Mesenchymal stem cell (in vitro differentiated cells and primary cell): ENCODE data around the gene ARID1A.

Experiments used
- DNase-seq: peaks from one replicate; pipeline ENCODE4 v3.0.0-alpha.2; 2013
- H2AFZ ChIP-seq: one replicate; pipeline ENCODE4 v1.6.1; 2013; ENCODE audit warnings: low read depth, mild to moderate bottlenecking, control low read depth, inconsistent platforms, low read length, moderate library complexity
- H2AK5ac ChIP-seq: 2 replicates; pipeline ENCODE4 v1.6.1; 2013; ENCODE audit warnings: low read length, moderate library complexity, mild to moderate bottlenecking, inconsistent platforms; ENCODE audit not compliant: severe bottlenecking
- H2BK120ac ChIP-seq: one replicate; pipeline ENCODE4 v1.6.1; 2013; ENCODE audit warnings: low read depth, mild to moderate bottlenecking, inconsistent platforms, low read length, moderate library complexity
- H2BK12ac ChIP-seq, 2 experiments: one replicate each; pipeline ENCODE4 v1.6.1; 2013; ENCODE audit warnings: inconsistent platforms in 2 of 2, low read length in 2 of 2, mild to moderate bottlenecking in 2 of 2, moderate library complexity in 2 of 2, control low read depth in 1 of 2
- H2BK15ac ChIP-seq: one replicate; pipeline ENCODE4 v1.6.1; 2013; ENCODE audit warnings: mild to moderate bottlenecking, low read depth, inconsistent platforms; ENCODE audit not compliant: poor library complexity, severe bottlenecking
- H2BK5ac ChIP-seq: 2 replicates; pipeline ENCODE4 v1.6.1; 2013; ENCODE audit warnings: low read depth, mild to moderate bottlenecking, low read length, control low read depth, inconsistent platforms; ENCODE audit not compliant: poor library complexity, severe bottlenecking
- H3K14ac ChIP-seq, 2 experiments: one replicate each; pipeline ENCODE4 v1.6.1; 2013; ENCODE audit warnings: inconsistent platforms in 2 of 2, low read length in 2 of 2, control low read depth in 1 of 2, mild to moderate bottlenecking in 1 of 2, moderate library complexity in 1 of 2
- H3K18ac ChIP-seq, 2 experiments: one replicate each; pipeline ENCODE4 v1.6.1; 2013; ENCODE audit warnings: inconsistent platforms in 2 of 2, low read length in 2 of 2, control low read depth in 1 of 2, low read depth in 1 of 2, mild to moderate bottlenecking in 1 of 2
- H3K23ac ChIP-seq, 2 experiments: one replicate each; pipeline ENCODE4 v1.6.1; 2013; ENCODE audit warnings: inconsistent platforms in 2 of 2, low read length in 2 of 2, mild to moderate bottlenecking in 2 of 2, moderate library complexity in 2 of 2, control low read depth in 1 of 2
- H3K27ac ChIP-seq: 2 replicates; pipeline ENCODE4 v1.5.1; 2013; ENCODE audit warnings: mild to moderate bottlenecking, moderate library complexity, low read length, control low read depth, inconsistent platforms; ENCODE audit not compliant: poor library complexity, severe bottlenecking
- H3K27me3 ChIP-seq, 2 experiments: 2 replicates each; pipeline versions ENCODE4 v1.6.1 to v1.7.0; 2013; ENCODE audit warnings: low read length in 2 of 2, mild to moderate bottlenecking in 2 of 2, moderate library complexity in 2 of 2, control low read depth in 1 of 2, inconsistent platforms in 1 of 2; ENCODE audit not compliant: control insufficient read depth in 1 of 2, insufficient read depth in 1 of 2
- H3K36me3 ChIP-seq, 2 experiments: 2 replicates each; pipeline versions ENCODE4 v1.6.1 to v1.7.0; 2013; ENCODE audit warnings: low read length in 2 of 2, control low read depth in 1 of 2, inconsistent platforms in 1 of 2, low read depth in 1 of 2, mild to moderate bottlenecking in 1 of 2; ENCODE audit not compliant: insufficient read depth in 2 of 2, control insufficient read depth in 1 of 2
- H3K4ac ChIP-seq, 2 experiments: one replicate each; pipeline ENCODE4 v1.6.1; 2013; ENCODE audit warnings: inconsistent platforms in 2 of 2, low read length in 2 of 2, mild to moderate bottlenecking in 2 of 2, moderate library complexity in 2 of 2, control low read depth in 1 of 2, low read depth in 1 of 2
- H3K4me1 ChIP-seq: 2 replicates; pipeline ENCODE4 v1.6.1; 2013; ENCODE audit warnings: low read depth, low read length, control low read depth; ENCODE audit not compliant: control insufficient read depth, insufficient read depth
- H3K4me2 ChIP-seq: 2 replicates; pipeline ENCODE4 v1.6.1; 2013; ENCODE audit warnings: low read length, mild to moderate bottlenecking, inconsistent platforms; ENCODE audit not compliant: poor library complexity, severe bottlenecking
- H3K4me3 ChIP-seq, 2 experiments: 2 replicates each; pipeline versions ENCODE4 v1.5.1 to v1.7.0; 2013; ENCODE audit warnings: low read length in 2 of 2, mild to moderate bottlenecking in 2 of 2, control low read depth in 1 of 2, low read depth in 1 of 2; ENCODE audit not compliant: insufficient read depth in 1 of 2
- H3K79me1 ChIP-seq: replicated peaks from 2 replicates; pipeline ENCODE4 v1.6.1; 2013; ENCODE audit warnings: mild to moderate bottlenecking, control low read depth, low read length, inconsistent platforms; ENCODE audit not compliant: poor library complexity, severe bottlenecking
- H3K9ac ChIP-seq: 2 replicates; pipeline ENCODE4 v1.7.0; 2013; ENCODE audit warnings: mild to moderate bottlenecking, low read length, moderate library complexity
- H3K9me3 ChIP-seq: 2 replicates; pipeline ENCODE4 v1.7.0; 2013; ENCODE audit warnings: mild to moderate bottlenecking, low read length; ENCODE audit not compliant: control insufficient read depth
- H4K8ac ChIP-seq: one replicate; pipeline ENCODE4 v1.6.1; 2013; ENCODE audit warnings: inconsistent platforms, mild to moderate bottlenecking, low read length, moderate library complexity
- H4K91ac ChIP-seq: one replicate; pipeline ENCODE4 v1.6.1; 2013; ENCODE audit warnings: mild to moderate bottlenecking, low read length, inconsistent platforms
- WGBS: methylation state at CpG from one replicate; pipeline ENCODE4 v1.1.7; 2013; ENCODE audit warnings: mixed read lengths; 5-methylcytosine and 5-hydroxymethylcytosine counted together

Gene ARID1A

DNA sequence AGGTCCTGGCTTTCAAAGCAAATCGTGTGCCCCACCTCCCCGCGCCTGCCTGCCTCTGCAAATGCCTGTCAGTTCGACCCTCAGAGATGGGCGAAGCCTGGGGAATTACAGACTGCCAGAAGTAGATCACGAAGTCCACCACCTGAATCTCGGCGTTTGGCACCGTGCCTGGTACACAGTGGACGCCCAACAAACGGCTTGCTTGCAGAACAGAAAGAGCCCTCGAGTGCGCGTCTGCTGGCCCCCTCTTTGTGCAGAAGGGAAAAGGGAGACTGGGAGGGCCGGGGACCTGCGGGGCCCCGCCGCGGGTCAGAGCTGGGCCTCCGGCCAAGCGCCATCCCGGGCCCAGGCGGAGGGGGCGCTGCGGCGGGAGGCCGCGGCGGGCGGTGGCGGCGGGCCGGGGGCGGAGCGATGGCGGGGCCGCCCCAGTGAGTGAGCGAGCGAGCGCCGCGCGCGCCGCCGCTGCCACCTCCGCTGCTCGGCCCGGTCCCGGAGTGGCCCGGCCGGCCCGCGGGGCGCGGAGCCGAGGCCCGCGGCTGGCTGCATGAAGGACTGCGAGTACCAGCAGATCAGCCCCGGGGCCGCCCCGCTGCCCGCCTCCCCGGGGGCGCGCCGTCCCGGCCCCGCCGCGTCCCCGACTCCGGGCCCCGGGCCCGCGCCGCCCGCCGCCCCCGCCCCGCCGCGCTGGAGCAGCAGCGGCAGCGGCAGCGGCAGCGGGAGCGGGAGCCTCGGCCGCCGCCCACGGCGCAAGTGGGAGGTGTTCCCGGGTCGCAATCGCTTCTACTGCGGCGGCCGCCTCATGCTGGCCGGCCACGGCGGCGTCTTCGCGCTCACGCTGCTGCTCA, 130.7 kb downstream of the ARID1A start, which contains the start of gene ZDHHC18:
Gene ZDHHC18, plus strand, starts transcription at position 428 of the 845 bp plus-strand sequence. Its CDS starts 117 bp downstream, at position 545.
- H3K14ac ChIP-seq: peak within 1 kb of the TSS; percentile 87 to 89
- peak; percentile 56 for DNase-seq
- H2BK5ac ChIP-seq: no peak within 1 kb of the TSS
- H3K4me1 ChIP-seq: peaks cover 22% of the 10 kb centered on the region
- peak within 1 kb of the TSS; percentile 81 for H3K4ac ChIP-seq
- peak within 1 kb of the TSS; percentile 46 for H2AFZ ChIP-seq
- peak within 1 kb of the TSS in 1 of 2 experiments; percentile 84 for H3K23ac ChIP-seq
- H2AK5ac ChIP-seq: peak within 1 kb of the TSS; percentile 12
- peaks cover 1 to 9% of the 10 kb centered on the region in 2 experiments for H3K36me3 ChIP-seq
- peak within 1 kb of the TSS; percentile 82 to 89 for H3K18ac ChIP-seq
- peak within 1 kb of the TSS; percentile 81 to 85 for H3K4me3 ChIP-seq
- peak within 1 kb of the TSS; percentile 55 for H2BK120ac ChIP-seq
- peaks cover 18% of the 10 kb centered on the region for H3K79me1 ChIP-seq
- H4K91ac ChIP-seq: peak within 1 kb of the TSS; percentile 65
- peak within 1 kb of the TSS; percentile 93 for H4K8ac ChIP-seq
- H2BK12ac ChIP-seq: peak within 1 kb of the TSS; percentile 56 to 93
- 4% methylated on average over 39 of the region's 107 CpGs for WGBS
- H3K9me3 ChIP-seq: no peaks in the 10 kb centered on the region
- H2BK15ac ChIP-seq: peak within 1 kb of the TSS; percentile 83
- H3K27me3 ChIP-seq: no peaks in the 10 kb centered on the region
- peak within 1 kb of the TSS; percentile 97 for H3K4me2 ChIP-seq
- H3K27ac ChIP-seq: peak within 1 kb of the TSS; percentile 55
- H3K9ac ChIP-seq: peak within 1 kb of the TSS; percentile 85

DNA sequence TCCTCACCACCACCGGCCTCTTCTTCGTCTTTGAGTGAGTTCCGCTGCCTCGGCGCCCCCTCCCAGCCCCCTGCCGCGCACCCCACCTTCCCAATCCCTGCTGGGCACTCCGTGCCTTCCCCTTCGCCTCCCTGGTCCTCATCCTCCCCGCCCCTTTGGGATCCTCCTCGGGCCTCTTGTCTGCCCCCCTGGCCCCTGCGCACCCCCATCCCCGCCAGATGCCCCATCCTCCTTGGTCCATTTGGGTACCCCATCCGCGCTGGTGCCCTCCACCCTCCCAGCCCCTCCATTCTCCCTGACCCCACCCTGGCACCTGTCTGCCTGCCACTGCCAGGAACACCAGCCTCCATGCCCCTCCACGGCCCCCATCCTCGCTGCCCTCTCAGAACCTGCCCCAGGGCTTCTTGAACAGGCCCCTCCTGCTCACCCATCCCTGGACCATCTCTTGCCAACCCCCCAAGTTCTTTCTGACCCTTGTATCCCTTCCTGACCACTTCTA, 131.3 kb downstream of the ARID1A start:
- Histone ChIP-seq H4K8ac (no peak overlapping the region), H2BK5ac (no peak overlapping the region), H2AK5ac (no peak overlapping the region), H3K27me3 (no peaks in the 10 kb centered on the region), H3K4me1 (peaks cover 25% of the 10 kb centered on the region), H3K4me3 (peak overlapping the region; percentile 81 to 85), H3K4me2 (peak overlapping the region; percentile 97), H2BK12ac (peak overlapping the region in 1 of 2 experiments; percentile 56), H3K9me3 (no peaks in the 10 kb centered on the region), H2BK120ac (peak overlapping the region; percentile 1), H3K14ac (peak overlapping the region; percentile 87 to 89), H3K9ac (peak overlapping the region; percentile 84), H3K27ac (no peak overlapping the region), H3K36me3 (peaks cover 7 to 9% of the 10 kb centered on the region in 2 experiments), H2BK15ac (peak overlapping the region; percentile 83), H3K23ac (peak overlapping the region in 1 of 2 experiments; percentile 84), H3K18ac (peak overlapping the region; percentile 6 to 49), H3K4ac (peak overlapping the region; percentile 32 to 81), H3K79me1 (peaks cover 22% of the 10 kb centered on the region), H4K91ac (peak overlapping the region; percentile 65), H2AFZ (no peak overlapping the region)
- DNase-seq: no peak
- 10% methylated on average over 17 of the region's 17 CpGs for WGBS

DNA sequence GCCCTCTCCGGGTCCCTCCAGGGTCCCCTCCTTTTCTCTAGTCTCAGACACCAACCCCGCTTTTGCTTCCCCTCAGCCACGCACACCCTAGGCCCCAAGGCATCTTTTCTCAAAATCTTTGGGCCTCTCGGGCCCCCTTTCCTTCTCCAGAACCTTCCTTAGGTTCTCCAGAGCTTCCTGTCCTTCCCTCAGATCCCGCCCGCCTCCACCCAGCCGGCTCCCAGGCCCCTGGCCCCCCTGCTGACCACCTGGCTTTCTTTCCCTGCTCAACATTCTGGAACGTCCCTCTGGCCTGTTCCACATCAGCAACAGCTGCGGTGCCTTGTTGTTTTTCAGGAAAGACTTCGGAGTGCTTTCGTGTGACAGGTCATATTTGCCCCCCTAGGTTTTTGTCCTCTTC, 131.8 kb downstream of the ARID1A start:
- no peak overlapping the region for H2AFZ ChIP-seq
- H3K27me3 ChIP-seq: no peaks in the 10 kb centered on the region
- H3K36me3 ChIP-seq: peaks cover 12 to 14% of the 10 kb centered on the region in 2 experiments
- no peak overlapping the region for H3K27ac ChIP-seq
- no peaks in the 10 kb centered on the region for H3K9me3 ChIP-seq
- no peak overlapping the region for H4K8ac ChIP-seq
- no peak overlapping the region for H3K4ac ChIP-seq
- no peak overlapping the region for H3K23ac ChIP-seq
- no peak overlapping the region for H2AK5ac ChIP-seq
- WGBS: 45% methylated on average over 10 of the region's 11 CpGs
- H3K4me1 ChIP-seq: peaks cover 25% of the 10 kb centered on the region
- DNase-seq: no peak
- peak overlapping the region; percentile 81 to 85 for H3K4me3 ChIP-seq
- H3K14ac ChIP-seq: peak overlapping the region in 1 of 2 experiments; percentile 87
- H3K18ac ChIP-seq: no peak overlapping the region
- H2BK5ac ChIP-seq: no peak overlapping the region
- H3K4me2 ChIP-seq: peak overlapping the region; percentile 97
- H3K9ac ChIP-seq: peak overlapping the region; percentile 84
- H2BK120ac ChIP-seq: peak overlapping the region; percentile 1
- H2BK12ac ChIP-seq: no peak overlapping the region
- H4K91ac ChIP-seq: no peak overlapping the region
- peaks cover 27% of the 10 kb centered on the region for H3K79me1 ChIP-seq
- H2BK15ac ChIP-seq: no peak overlapping the region

DNA sequence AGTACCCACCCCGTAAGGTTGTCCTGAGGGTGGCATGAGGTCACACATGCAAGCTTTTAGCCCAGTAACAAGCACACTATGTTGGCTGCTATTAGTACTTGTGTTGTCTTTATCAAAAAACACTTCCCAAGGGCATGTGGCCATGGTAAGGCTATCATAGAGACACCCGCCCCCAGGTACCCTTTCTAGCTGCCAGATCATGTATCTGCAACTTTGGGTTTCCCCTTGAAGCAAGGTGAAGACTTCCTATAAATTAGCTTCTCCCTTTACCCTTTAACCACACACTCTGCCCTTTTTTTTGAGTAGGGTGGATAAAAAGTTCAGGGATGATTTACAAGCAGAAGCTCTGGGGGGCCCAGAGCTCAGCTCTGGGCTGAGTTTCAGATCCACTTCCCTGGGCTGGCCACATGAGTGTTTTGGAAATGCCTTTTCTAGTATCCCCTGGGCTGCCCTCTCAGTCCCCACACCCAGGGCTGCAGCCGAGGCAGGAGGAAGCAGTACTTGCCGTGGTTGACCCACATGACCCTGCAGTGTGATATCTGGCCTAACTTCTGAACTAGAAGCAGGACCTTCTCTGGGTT, 132.7 kb downstream of the ARID1A start:
- peak overlapping the region in 1 of 2 experiments; percentile 48 for H3K4me3 ChIP-seq
- no peak overlapping the region for H3K18ac ChIP-seq
- H2BK12ac ChIP-seq: no peak overlapping the region
- no peak overlapping the region for H4K8ac ChIP-seq
- no peak for DNase-seq
- peaks cover 29% of the 10 kb centered on the region for H3K4me1 ChIP-seq
- no peak overlapping the region for H2AFZ ChIP-seq
- H3K4ac ChIP-seq: no peak overlapping the region
- H3K23ac ChIP-seq: no peak overlapping the region
- no peak overlapping the region for H4K91ac ChIP-seq
- H2BK15ac ChIP-seq: no peak overlapping the region
- H2BK120ac ChIP-seq: no peak overlapping the region
- H3K27ac ChIP-seq: no peak overlapping the region
- peaks cover 29% of the 10 kb centered on the region for H3K79me1 ChIP-seq
- H2BK5ac ChIP-seq: no peak overlapping the region
- peak overlapping the region; percentile 26 for H3K4me2 ChIP-seq
- 60% methylated on average over 3 of the region's 4 CpGs for WGBS
- H3K9me3 ChIP-seq: no peaks in the 10 kb centered on the region
- peak overlapping the region; percentile 2 for H2AK5ac ChIP-seq
- no peaks in the 10 kb centered on the region for H3K27me3 ChIP-seq
- H3K36me3 ChIP-seq: peaks cover 18 to 23% of the 10 kb centered on the region in 2 experiments
- H3K9ac ChIP-seq: peak overlapping the region; percentile 27
- no peak overlapping the region for H3K14ac ChIP-seq
